ENCODE data around the gene GNAZ.

The GNAZ gene

GRCh38 chr22:23033116-23033905 is 37.0 kb upstream of the GNAZ start:
- Histone ChIP-seq H3K27me3 (replicated peaks; ENCODE audit: insufficient read depth, low read length) (no peaks in the 10 kb centered on the region), H3K9me2 (replicated peaks; ENCODE audit: insufficient read depth, low read length) (no peaks in the 10 kb centered on the region), H3F3A (ENCODE audit: insufficient read depth, low read length) (no peaks in the 10 kb centered on the region), H2AFZ (ENCODE audit: low read length) (no peak overlapping the region), H3K79me2 (ENCODE audit: low read length) (no peaks in the 10 kb centered on the region), H4K20me1 (ENCODE audit: insufficient read depth, low read length) (no peaks in the 10 kb centered on the region), H3K4me3 (ENCODE audit: low read length) (no peak overlapping the region), H3K36me3 (replicated peaks; ENCODE audit: insufficient read depth, low read length) (no peaks in the 10 kb centered on the region), H3K9ac (ENCODE audit: low read length) (no peak overlapping the region), H3K9me3 (replicated peaks; ENCODE audit: insufficient read depth, low read length) (no peaks in the 10 kb centered on the region), H3K4me1 (ENCODE audit: low read length) (peaks cover 16% of the 10 kb centered on the region), H3K27ac (ENCODE audit: low read length) (no peak overlapping the region), H3K4me2 (ENCODE audit: low read depth, low read length) (no peak overlapping the region)
- TF ChIP-seq, protein P1, sequence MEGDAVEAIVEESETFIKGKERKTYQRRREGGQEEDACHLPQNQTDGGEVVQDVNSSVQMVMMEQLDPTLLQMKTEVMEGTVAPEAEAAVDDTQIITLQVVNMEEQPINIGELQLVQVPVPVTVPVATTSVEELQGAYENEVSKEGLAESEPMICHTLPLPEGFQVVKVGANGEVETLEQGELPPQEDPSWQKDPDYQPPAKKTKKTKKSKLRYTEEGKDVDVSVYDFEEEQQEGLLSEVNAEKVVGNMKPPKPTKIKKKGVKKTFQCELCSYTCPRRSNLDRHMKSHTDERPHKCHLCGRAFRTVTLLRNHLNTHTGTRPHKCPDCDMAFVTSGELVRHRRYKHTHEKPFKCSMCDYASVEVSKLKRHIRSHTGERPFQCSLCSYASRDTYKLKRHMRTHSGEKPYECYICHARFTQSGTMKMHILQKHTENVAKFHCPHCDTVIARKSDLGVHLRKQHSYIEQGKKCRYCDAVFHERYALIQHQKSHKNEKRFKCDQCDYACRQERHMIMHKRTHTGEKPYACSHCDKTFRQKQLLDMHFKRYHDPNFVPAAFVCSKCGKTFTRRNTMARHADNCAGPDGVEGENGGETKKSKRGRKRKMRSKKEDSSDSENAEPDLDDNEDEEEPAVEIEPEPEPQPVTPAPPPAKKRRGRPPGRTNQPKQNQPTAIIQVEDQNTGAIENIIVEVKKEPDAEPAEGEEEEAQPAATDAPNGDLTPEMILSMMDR (IDR thresholded peaks at IDR 0.05; ENCODE audit: low read length), result no peak
- TF ChIP-seq EZH2 (optimal IDR thresholded peaks at IDR 0.05; ENCODE audit: low read depth, low read length) (no peak), EZH2phosphoT487 (IDR thresholded peaks at IDR 0.05; ENCODE audit: low read length) (no peak)
- no peak for DNase-seq

- no peaks in the 10 kb centered on the region for H3F3A ChIP-seq (ENCODE audit: insufficient read depth, low read length)
- H3K9ac ChIP-seq (ENCODE audit: low read length), result no peak overlapping the region
- no peaks in the 10 kb centered on the region for H3K9me2 ChIP-seq (replicated peaks; ENCODE audit: insufficient read depth, low read length)
- DNase-seq, result no peak
- peak overlapping the region; percentile 14; the same call in 1 of the 2 replicates for H2AFZ ChIP-seq (ENCODE audit: low read length)
- no peaks in the 10 kb centered on the region for H4K20me1 ChIP-seq (ENCODE audit: insufficient read depth, low read length)
- H3K27ac ChIP-seq (ENCODE audit: low read length), result no peak overlapping the region
- no peaks in the 10 kb centered on the region for H3K79me2 ChIP-seq (ENCODE audit: low read length)
- TF ChIP-seq EZH2phosphoT487 (IDR thresholded peaks at IDR 0.05; ENCODE audit: low read length) (no peak), EZH2 (optimal IDR thresholded peaks at IDR 0.05; ENCODE audit: low read depth, low read length) (no peak)
- TF ChIP-seq, protein P1 (IDR thresholded peaks at IDR 0.05; ENCODE audit: low read length), result no peak
- H3K4me3 ChIP-seq (ENCODE audit: low read length), result no peak overlapping the region
- peaks cover 16% of the 10 kb centered on the region for H3K4me1 ChIP-seq (ENCODE audit: low read length)
- H3K9me3 ChIP-seq (replicated peaks; ENCODE audit: insufficient read depth, low read length), result no peaks in the 10 kb centered on the region
- H3K4me2 ChIP-seq (ENCODE audit: low read depth, low read length), result no peak overlapping the region
- H3K27me3 ChIP-seq (replicated peaks; ENCODE audit: insufficient read depth, low read length), result no peaks in the 10 kb centered on the region
- H3K36me3 ChIP-seq (replicated peaks; ENCODE audit: insufficient read depth, low read length), result no peaks in the 10 kb centered on the region
Measured at GRCh38 chr22:23034621-23035556, 35.4 kb upstream of the GNAZ start.

DNA sequence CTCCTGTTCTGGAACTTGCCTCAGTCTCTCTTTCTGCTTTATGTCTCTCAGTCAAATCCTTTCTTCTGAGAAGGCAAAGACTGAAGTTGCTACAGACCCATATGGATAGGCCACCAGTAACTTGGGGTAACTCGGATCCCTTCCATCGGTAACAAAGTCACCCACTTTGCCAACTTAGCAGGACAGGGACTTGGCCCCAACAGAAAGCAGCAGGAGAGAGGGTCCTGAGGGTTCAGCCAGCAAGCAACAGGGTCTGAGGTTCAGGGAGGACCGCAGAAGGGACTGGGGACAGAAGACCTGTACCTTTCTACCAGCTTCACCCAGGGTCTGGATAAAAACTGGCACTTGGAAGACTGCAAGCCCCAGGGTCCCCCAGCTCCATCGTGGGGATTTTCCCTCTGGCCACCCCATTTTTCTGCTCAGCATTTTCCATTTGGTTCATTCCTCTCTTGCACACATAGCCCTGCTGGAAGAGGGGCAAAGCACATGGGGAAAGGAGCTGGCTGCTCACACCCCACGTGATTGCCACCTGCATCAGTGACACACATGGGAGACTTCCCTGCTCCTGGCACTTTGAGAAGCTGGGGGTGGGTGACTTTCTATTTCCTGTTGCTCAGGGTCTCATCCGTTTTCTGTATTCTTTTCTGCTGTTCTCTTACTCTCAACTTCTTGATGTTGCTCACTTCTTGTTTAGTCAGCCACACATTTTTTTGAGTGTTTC is 34.6 kb upstream of the GNAZ start:
- H3K27ac ChIP-seq (ENCODE audit: low read length), result no peak overlapping the region
- TF ChIP-seq, protein P1 (IDR thresholded peaks at IDR 0.05; ENCODE audit: low read length), result no peak
- TF ChIP-seq EZH2 (optimal IDR thresholded peaks at IDR 0.05; ENCODE audit: low read depth, low read length), result no peak
- TF ChIP-seq EZH2phosphoT487 (IDR thresholded peaks at IDR 0.05; ENCODE audit: low read length), result no peak
- H4K20me1 ChIP-seq (ENCODE audit: insufficient read depth, low read length), result no peaks in the 10 kb centered on the region
- H3K79me2 ChIP-seq (ENCODE audit: low read length), result no peaks in the 10 kb centered on the region
- peaks cover 16% of the 10 kb centered on the region for H3K4me1 ChIP-seq (ENCODE audit: low read length)
- peak; percentile 39 for DNase-seq
- H3K4me3 ChIP-seq (ENCODE audit: low read length), result no peak overlapping the region
- H3K9me3 ChIP-seq (replicated peaks; ENCODE audit: insufficient read depth, low read length), result no peaks in the 10 kb centered on the region
- no peaks in the 10 kb centered on the region for H3K27me3 ChIP-seq (replicated peaks; ENCODE audit: insufficient read depth, low read length)
- no peak overlapping the region for H3K9ac ChIP-seq (ENCODE audit: low read length)
- H3K36me3 ChIP-seq (replicated peaks; ENCODE audit: insufficient read depth, low read length), result no peaks in the 10 kb centered on the region
- no peaks in the 10 kb centered on the region for H3K9me2 ChIP-seq (replicated peaks; ENCODE audit: insufficient read depth, low read length)
- H3F3A ChIP-seq (ENCODE audit: insufficient read depth, low read length), result no peaks in the 10 kb centered on the region
- H3K4me2 ChIP-seq (ENCODE audit: low read depth, low read length), result no peak overlapping the region
- peak overlapping the region; percentile 24; the same call in 1 of the 2 replicates for H2AFZ ChIP-seq (ENCODE audit: low read length)
